ENCODE results near the gene KIF26B.
"Not testable (repeated sequence)": the region's sequence is repeated elsewhere in the genome, so short reads cannot be mapped to it uniquely, and the experiment has no call there.

KIF26B gene

GRCh38 chr1:245341743-245342142 lies 187.0 kb downstream of the KIF26B start:
- TF ChIP-seq CTCF (IDR thresholded peaks at IDR 0.05; ENCODE audit: control insufficient read depth, extremely low read depth, insufficient read depth), result no peak
- no peak for DNase-seq (ENCODE audit: low read depth)
- H3K4me3 ChIP-seq (ENCODE audit: low read depth, low read length), result no peak overlapping the region

GRCh38 chr1:245345191-245345884 lies 190.6 kb downstream of the KIF26B start:
- TF ChIP-seq CTCF (IDR thresholded peaks at IDR 0.05; ENCODE audit: control insufficient read depth, extremely low read depth, insufficient read depth), result no peak
- H3K4me3 ChIP-seq (ENCODE audit: low read depth, low read length), result no peak overlapping the region
- DNase-seq (ENCODE audit: low read depth), result no peak

GRCh38 chr1:245348626-245349025 lies 193.8 kb downstream of the KIF26B start:
- no peak for TF ChIP-seq CTCF (IDR thresholded peaks at IDR 0.05; ENCODE audit: control insufficient read depth, extremely low read depth, insufficient read depth)
- H3K4me3 ChIP-seq (ENCODE audit: low read depth, low read length), result no peak overlapping the region
- no peak for DNase-seq (ENCODE audit: low read depth)

GRCh38 chr1:245353411-245353810 lies 198.6 kb downstream of the KIF26B start:
- no peak for DNase-seq (ENCODE audit: low read depth)
- H3K4me3 ChIP-seq (ENCODE audit: low read depth, low read length), result no peak overlapping the region
- no peak for TF ChIP-seq CTCF (IDR thresholded peaks at IDR 0.05; ENCODE audit: control insufficient read depth, extremely low read depth, insufficient read depth)

DNA sequence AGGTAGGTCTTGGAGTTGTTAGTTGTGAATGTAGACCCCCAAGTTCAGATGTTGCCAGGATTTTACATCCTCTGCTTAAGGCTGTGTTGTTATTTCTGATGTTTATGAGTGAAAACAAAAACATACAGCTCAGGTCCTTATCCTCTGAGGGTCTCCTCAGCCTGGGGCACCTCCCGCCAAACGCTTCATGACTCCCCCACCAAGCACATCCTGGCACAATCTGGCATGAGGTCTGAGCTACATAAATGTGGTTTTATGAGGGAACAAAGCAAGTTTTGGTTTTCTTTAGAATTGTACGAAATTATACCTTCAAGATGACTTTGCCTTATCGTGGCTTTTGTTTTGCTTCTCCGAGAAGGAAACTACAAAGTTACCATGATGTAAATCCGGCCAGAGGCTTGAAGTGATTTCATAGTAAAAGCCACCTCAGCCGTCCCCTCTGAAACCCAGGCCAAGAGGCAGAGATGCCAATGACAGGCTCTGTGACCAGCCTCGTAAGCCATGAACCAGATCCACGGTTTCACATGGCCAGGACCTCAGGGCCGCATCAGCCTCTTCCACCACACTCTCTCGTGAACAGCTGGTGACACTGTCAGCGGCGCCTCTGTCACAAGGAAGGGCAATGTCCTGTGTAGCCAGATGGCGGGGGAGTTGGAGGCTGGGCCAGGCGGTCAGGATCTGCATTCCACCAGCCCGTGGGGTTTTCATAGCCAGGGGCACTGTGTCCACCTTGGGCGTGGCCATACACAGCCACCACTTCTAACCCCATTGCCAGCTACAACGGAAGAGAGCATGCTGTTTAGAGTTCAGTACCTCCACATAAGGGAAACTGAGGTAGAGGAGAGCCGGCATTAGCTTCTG lies 199.4 kb downstream of the KIF26B start:
- no peak overlapping the region for H3K4me3 ChIP-seq (ENCODE audit: low read depth, low read length)
- DNase-seq (ENCODE audit: low read depth), result no peak
- TF ChIP-seq CTCF (IDR thresholded peaks at IDR 0.05; ENCODE audit: control insufficient read depth, extremely low read depth, insufficient read depth), result no peak

- H3K4me3 ChIP-seq (ENCODE audit: low read depth, low read length); DNase-seq (ENCODE audit: low read depth): not testable (repeated sequence)
Measured at GRCh38 chr1:245355851-245356630, 201.3 kb downstream of the KIF26B start.

Data from LNCaP clone FGC (cell line).